Measurements from ENCODE around the gene GOLGA6L9.
"Not testable (repeated sequence)": the region's sequence is repeated elsewhere in the genome, so short reads cannot be mapped to it uniquely, and the experiment has no call there.

The GOLGA6L9 gene

DNA sequence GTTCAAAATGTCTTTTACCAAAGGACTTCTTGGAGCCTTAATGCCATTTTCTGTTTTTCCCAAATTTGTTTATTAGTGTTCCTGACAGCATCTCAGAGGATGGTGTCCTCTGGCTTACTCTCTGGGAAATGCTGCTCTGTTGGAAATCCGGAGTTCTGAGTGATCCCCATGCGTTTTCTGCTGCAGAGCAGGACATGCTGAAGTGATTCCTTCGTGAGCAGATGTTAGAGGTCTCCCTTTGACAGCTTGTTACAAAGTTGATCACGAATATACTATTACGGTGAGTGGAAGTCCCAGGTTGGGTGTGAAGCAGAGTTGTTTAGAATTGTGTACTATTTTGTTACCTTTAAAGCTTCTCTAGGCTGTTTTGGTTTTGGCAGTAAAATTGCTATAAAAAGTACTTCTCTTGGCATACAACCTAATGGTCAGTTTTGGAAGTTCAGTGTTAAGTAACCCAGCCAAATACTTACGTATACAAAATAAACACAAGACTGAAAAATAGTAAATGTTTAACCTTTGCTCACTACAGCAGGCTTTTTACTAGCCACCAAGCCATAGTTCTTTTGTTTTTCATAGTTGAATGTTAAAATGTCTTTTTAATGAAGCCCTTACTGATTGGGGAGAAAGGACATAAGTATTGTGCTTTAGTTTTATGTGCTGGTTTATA, 15.0 kb upstream of the GOLGA6L9 start:
- not testable (repeated sequence) for H3K27ac ChIP-seq; H3K4me3 ChIP-seq; DNase-seq (ENCODE audit: low spot score)

DNA sequence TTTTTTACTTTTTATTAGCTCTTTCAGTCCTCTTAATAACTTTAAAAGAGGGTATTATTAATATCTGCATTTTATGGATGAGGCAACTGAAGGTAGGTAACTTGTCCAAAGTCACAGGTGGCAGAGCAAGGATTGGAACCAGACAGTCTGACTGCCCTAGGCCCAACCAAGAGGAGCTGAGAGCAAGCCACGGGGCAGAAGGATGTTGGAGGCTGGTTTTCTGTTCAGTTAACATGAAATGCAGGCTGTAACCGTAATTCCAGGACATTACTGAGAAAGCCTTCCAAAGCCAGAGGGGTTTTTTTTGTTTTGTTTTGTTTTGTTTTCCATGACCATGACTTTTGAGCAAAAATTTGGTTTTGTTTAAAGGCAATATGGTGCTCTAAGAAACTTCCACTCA, 9.1 kb upstream of the GOLGA6L9 start:
- H3K4me3 ChIP-seq; DNase-seq (ENCODE audit: low spot score); H3K27ac ChIP-seq: not testable (repeated sequence)

DNA sequence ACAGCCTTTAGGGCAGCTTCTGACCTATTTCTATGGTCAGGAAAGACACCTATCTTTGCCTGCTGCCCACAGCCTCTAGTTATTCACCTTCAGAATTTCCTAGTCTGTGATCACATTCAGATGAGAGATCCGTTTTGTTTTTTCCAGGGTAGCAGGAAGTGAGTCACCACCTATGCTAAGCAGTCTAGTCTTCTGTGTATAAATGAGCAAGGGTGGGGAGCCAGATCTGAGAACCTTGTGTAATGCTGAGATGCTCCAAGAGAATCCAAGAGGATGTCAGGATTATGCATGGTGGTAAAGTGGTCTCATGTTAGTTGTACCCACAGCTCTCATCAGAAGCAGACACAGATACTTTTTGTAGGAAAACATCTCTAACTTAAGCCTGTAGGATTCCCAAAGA, 8.7 kb upstream of the GOLGA6L9 start:
- not testable (repeated sequence) for H3K27ac ChIP-seq, H3K4me3 ChIP-seq

DNA sequence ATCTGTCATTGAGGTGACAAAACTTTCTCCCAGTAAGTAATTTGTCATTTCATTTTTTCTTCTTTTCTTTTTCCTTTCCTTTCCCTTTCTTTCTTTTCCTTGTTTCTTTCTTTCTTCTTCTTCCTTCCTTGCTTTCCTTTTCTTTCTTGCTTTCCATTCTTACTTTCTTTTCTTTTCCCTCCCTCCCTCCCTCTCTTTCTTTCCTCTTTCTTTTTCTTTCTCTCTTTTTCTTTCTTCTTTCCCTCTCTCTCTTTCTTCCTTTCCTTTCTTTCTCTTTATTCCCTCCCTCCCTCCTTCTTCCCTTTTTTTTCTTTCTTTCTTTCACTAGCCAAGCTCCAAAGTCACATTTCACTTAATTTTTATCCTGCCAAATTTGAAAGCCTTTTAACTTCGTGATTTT, 2.5 kb upstream of the GOLGA6L9 start:
- not testable (repeated sequence) for H3K4me3 ChIP-seq; H3K27ac ChIP-seq; DNase-seq (ENCODE audit: low spot score)

More for the DNA sequence above, 8.7 kb upstream of the GOLGA6L9 start:
- DNase-seq (ENCODE audit: low spot score), result not testable (repeated sequence)

GRCh38 chr15:82445420-82445819, 15.8 kb downstream of the GOLGA6L9 start:
- peak overlapping the region; percentile 65 for H3K4me3 ChIP-seq
- DNase-seq (ENCODE audit: low spot score), result not testable (repeated sequence)
- peak overlapping the region; percentile 75 to 88 for H3K27ac ChIP-seq

- not testable (repeated sequence) for H3K4me3 ChIP-seq; H3K27ac ChIP-seq; DNase-seq (ENCODE audit: low spot score)
These were observed 27.7 kb downstream of the GOLGA6L9 start for GRCh38 chr15:82457336-82457735.

GRCh38 chr15:82465629-82466028, 36.0 kb downstream of the GOLGA6L9 start:
- H3K27ac ChIP-seq; DNase-seq (ENCODE audit: low spot score); H3K4me3 ChIP-seq: not testable (repeated sequence)

- not testable (repeated sequence) for H3K27ac ChIP-seq; H3K4me3 ChIP-seq; DNase-seq (ENCODE audit: low spot score)
These were observed 38.6 kb downstream of the GOLGA6L9 start for GRCh38 chr15:82468205-82468604.

GRCh38 chr15:82469381-82469780, 39.8 kb downstream of the GOLGA6L9 start:
- not testable (repeated sequence) for H3K27ac ChIP-seq; H3K4me3 ChIP-seq; DNase-seq (ENCODE audit: low spot score)

- DNase-seq (ENCODE audit: low spot score); H3K27ac ChIP-seq; H3K4me3 ChIP-seq: not testable (repeated sequence)
These were observed 42.8 kb downstream of the GOLGA6L9 start for GRCh38 chr15:82472269-82472982.

- not testable (repeated sequence) for DNase-seq (ENCODE audit: low spot score)
These were observed 45.1 kb downstream of the GOLGA6L9 start for GRCh38 chr15:82474596-82475325.

DNA sequence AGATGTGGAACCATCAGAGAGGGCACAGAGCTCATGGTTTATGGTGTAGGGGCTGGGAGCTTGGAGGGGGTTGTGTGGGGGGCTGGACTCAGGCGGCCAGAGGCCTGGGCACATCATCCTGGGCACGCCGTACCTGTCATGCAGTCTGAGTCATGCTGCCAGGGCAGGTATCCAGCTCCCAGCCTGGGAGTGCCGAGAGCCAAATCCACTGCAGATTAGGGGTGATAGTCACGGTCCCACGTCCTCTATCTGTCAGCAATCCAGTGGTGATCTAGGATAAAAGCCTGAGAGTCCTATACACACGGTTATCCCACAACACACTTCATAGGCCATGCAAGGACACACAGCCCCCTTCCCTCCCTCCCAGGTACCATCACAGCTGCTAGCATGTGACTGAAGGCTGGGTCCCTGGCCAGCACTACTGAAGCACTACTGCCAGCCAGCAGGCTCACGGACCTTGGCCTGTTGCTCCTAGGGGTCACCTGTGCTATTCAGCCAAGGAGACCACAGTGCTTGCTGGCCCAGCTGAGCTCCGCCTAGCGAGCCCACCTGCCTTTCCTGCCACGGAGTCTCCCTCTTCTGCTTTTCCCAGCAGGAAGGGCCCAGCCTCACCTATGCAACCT, 45.8 kb downstream of the GOLGA6L9 start:
- not testable (repeated sequence) for H3K4me3 ChIP-seq; DNase-seq (ENCODE audit: low spot score); H3K27ac ChIP-seq

More at GRCh38 chr15:82474596-82475325, 45.1 kb downstream of the GOLGA6L9 start:
- not testable (repeated sequence) for H3K27ac ChIP-seq, H3K4me3 ChIP-seq

- not testable (repeated sequence) for H3K27ac ChIP-seq; DNase-seq (ENCODE audit: low spot score)
These were observed 47.2 kb downstream of the GOLGA6L9 start for GRCh38 chr15:82476697-82477342.

DNA sequence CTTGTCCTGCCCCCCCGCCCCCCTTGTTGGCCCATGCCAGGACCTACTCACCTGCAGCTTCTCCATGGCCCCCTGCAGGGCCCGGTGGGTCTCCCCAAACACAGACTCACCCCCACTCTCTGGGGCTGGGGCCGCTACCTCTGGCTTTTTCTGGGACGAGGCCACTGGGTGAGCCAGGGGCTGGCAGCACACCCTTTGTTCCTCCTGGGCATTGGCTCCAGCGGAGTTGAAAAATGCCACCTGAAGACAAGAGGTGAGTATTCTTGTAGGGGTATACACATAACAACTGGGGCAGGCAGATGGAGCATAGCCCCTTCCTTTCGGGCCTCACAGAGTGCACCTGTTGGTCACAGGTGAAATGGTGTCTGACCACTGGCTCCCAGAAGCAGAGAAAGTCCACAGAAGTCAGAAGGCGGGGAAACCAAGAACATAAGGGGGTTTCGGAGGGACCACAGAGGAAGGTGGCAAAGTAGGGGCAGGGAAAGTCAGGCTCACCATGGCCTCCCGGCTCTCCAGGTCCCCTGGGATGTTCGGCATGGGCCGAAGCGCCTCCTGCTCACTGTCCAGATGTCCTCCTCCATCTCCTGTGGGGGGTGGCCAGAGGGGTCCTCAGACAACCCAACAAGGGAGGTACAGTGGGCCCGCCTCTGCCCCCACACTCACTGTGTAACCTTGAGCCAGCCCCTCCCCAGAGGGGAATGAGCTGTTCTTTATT, 47.9 kb downstream of the GOLGA6L9 start:
- DNase-seq (ENCODE audit: low spot score); H3K4me3 ChIP-seq; H3K27ac ChIP-seq: not testable (repeated sequence)

More at GRCh38 chr15:82476697-82477342, 47.2 kb downstream of the GOLGA6L9 start:
- not testable (repeated sequence) for H3K4me3 ChIP-seq

All from coronary artery (tissue), 2 donors.